ENCODE results near the gene PSG11. TPM values are rescaled to one million over a fixed set of nuclear protein-coding genes. Genes with fewer than 3 reads are reported as not detected.

Gene PSG11
- total RNA-seq, 1 donor from 2014 or later, result not detected

- Mint-ChIP-seq H3K27me3 (ENCODE audit: unreplicated experiment) (no peaks in the 10 kb centered on the region), H3K4me3 (ENCODE audit: unreplicated experiment) (no peak overlapping the region), H3K27ac (ENCODE audit: unreplicated experiment) (no peak overlapping the region), H3K4me1 (ENCODE audit: low read depth, unreplicated experiment) (no peaks in the 10 kb centered on the region), H3K36me3 (ENCODE audit: unreplicated experiment) (no peaks in the 10 kb centered on the region), H3K9me3 (ENCODE audit: unreplicated experiment) (peaks cover 5% of the 10 kb centered on the region)
- no peak for DNase-seq
- no peak for TF ChIP-seq CTCF (IDR thresholded peaks at IDR 0.05; ENCODE audit: partially characterized antibody, unreplicated experiment)
Measured at GRCh38 chr19:42965176-42965575, 61.1 kb downstream of the PSG11 start.

DNA sequence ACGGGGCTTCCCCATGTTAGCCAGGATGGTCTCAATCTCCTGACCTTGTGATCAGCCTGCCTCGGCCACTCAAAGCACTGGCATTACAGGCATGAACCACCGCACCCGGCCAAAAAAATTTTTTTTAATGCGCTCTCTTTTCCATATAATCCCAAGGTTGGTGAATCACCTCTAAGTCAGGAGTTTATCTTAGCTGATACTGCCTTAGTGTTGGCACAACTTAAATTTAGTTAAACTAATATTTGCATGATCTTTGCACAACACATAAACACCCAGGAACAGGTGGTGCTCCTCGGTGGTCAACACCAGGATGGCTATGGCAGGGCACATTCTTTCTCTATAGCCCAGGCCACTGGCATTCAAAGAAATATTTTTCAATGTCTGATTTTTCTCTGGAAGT is 65.2 kb downstream of the PSG11 start:
- H3K27ac Mint-ChIP-seq (ENCODE audit: unreplicated experiment), result no peak overlapping the region
- no peak overlapping the region for H3K4me3 Mint-ChIP-seq (ENCODE audit: unreplicated experiment)
- H3K36me3 Mint-ChIP-seq (ENCODE audit: unreplicated experiment), result no peaks in the 10 kb centered on the region
- DNase-seq, result no peak
- H3K27me3 Mint-ChIP-seq (ENCODE audit: unreplicated experiment), result no peaks in the 10 kb centered on the region
- H3K9me3 Mint-ChIP-seq (ENCODE audit: unreplicated experiment), result peaks cover 3% of the 10 kb centered on the region
- no peak for TF ChIP-seq CTCF (IDR thresholded peaks at IDR 0.05; ENCODE audit: partially characterized antibody, unreplicated experiment)
- H3K4me1 Mint-ChIP-seq (ENCODE audit: low read depth, unreplicated experiment), result no peaks in the 10 kb centered on the region

Other genes starting within 250 kb of the PSG11 start
- not detected for gene PSG1, start 146.8 kb downstream of the PSG11 start, total RNA-seq (ENCODE audit: unreplicated experiment)
- not detected for gene PSG6, start 108.6 kb downstream of the PSG11 start, total RNA-seq (ENCODE audit: unreplicated experiment)
- not detected for gene PSG7, start 89.3 kb downstream of the PSG11 start, total RNA-seq (ENCODE audit: unreplicated experiment)
- gene PSG2, start 56.2 kb upstream of the PSG11 start, total RNA-seq (ENCODE audit: unreplicated experiment), result not detected
- gene PSG5, start 160.1 kb upstream of the PSG11 start, total RNA-seq (ENCODE audit: unreplicated experiment), result not detected
- not detected for gene PSG4, start 179.2 kb upstream of the PSG11 start, total RNA-seq (ENCODE audit: unreplicated experiment)
- not detected for gene PSG9, start 243.1 kb upstream of the PSG11 start, total RNA-seq (ENCODE audit: unreplicated experiment)

Data from glutamatergic neuron (in vitro differentiated cells).